Fibroblast of lung (primary cell): ENCODE measurements around the gene RAB37.

Experiments
- EZH2 ChIP-seq: IDR thresholded peaks from 2 replicates; pipeline ENCODE4 v1.5.1; 2012; ENCODE audit warnings: low read length, control low read depth, mild to moderate bottlenecking; ENCODE audit errors: missing control alignments
- TF ChIP-seq, protein P1 (sequence below), 2 donors: IDR thresholded peaks in 1 of 2; conservative IDR thresholded peaks in 1 of 2; 1 replicate in 1 of 2; 2 replicates in 1 of 2; pipeline ENCODE4 v1.5.1; 2011 to 2012; ENCODE audit warnings: low read length in 2 of 2, control low read depth in 1 of 2, inconsistent platforms in 1 of 2, low read depth in 1 of 2, mild to moderate bottlenecking in 1 of 2

DNA sequence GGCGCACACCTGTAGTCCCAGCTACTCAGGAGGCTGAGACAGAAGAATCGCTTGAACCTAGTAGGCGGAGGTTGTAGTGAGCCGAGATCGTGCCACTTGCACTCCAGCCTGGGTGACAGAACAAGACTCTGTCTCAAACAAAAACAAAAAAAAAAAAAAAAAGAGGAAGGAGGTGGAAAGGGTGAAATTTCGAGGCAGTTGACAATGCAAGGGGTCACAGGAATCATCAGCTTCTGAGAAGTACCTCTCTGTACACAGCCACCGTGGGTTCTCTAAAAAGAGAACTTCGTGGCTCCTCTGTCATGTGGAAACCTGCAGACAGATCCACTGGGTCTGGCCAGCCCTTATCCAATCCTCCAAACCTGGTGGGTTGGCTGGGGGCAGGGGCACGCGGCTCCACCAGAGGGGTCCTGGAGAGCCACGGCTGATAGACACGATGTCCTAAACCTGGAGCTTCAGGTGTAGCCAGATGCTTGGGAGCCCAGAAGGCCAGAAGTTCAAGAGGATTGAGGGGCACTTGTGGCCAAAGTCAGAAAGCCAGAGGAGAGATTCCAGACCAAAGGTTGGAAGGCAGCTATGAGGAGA, 23.8 kb upstream of the RAB37 start:
- TF ChIP-seq, protein P1, sequence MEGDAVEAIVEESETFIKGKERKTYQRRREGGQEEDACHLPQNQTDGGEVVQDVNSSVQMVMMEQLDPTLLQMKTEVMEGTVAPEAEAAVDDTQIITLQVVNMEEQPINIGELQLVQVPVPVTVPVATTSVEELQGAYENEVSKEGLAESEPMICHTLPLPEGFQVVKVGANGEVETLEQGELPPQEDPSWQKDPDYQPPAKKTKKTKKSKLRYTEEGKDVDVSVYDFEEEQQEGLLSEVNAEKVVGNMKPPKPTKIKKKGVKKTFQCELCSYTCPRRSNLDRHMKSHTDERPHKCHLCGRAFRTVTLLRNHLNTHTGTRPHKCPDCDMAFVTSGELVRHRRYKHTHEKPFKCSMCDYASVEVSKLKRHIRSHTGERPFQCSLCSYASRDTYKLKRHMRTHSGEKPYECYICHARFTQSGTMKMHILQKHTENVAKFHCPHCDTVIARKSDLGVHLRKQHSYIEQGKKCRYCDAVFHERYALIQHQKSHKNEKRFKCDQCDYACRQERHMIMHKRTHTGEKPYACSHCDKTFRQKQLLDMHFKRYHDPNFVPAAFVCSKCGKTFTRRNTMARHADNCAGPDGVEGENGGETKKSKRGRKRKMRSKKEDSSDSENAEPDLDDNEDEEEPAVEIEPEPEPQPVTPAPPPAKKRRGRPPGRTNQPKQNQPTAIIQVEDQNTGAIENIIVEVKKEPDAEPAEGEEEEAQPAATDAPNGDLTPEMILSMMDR (conservative IDR thresholded peaks at IDR 0.05 in 1 of 2, IDR thresholded peaks at IDR 0.05 in 1 of 2; ENCODE audit: low read depth in 1 of 2, low read length in 2 of 2) = no peak
- TF ChIP-seq EZH2 = no peak
